Thyroid gland (tissue), 4 donors: Measurements from ENCODE around the gene SALL4. TPM values are rescaled to one million over a fixed set of nuclear protein-coding genes. Genes with fewer than 3 reads are reported as not detected.
A peak's percentile ranks its signal among the peaks of the same experiment; 100 is the strongest.

ENCODE experiments used
- DNase-seq, 2 donors: peaks; one replicate each; pipeline ENCODE4 v3.0.0-alpha.2; 2019
- H3K27ac ChIP-seq, 3 donors: fragments of 200-600 bp; sonication (generic); 1 replicate in 2 of 3; 2 replicates in 1 of 3; pipeline ENCODE4 v1.5.1; 2016 to 2019; ENCODE audit warnings: mild to moderate bottlenecking in 1 of 3, moderate library complexity in 1 of 3
- H3K27me3 ChIP-seq: fragments of 200-600 bp; sonication (generic); one replicate; pipeline ENCODE4 v1.5.1; 2019
- H3K36me3 ChIP-seq, 2 donors: fragments of 200-600 bp; sonication (generic); one replicate each; pipeline ENCODE4 v1.5.1; 2016 to 2019
- H3K4me1 ChIP-seq, 2 donors: fragments of 200-600 bp; sonication (generic); one replicate each; pipeline ENCODE4 v1.5.1; 2017 to 2019
- H3K4me3 ChIP-seq, 3 donors: fragments of 200-600 bp; sonication (generic); replicated peaks in 1 of 3; 1 replicate in 2 of 3; 2 replicates in 1 of 3; pipeline ENCODE4 v1.5.1; 2016; ENCODE audit warnings: mild to moderate bottlenecking in 1 of 3
- H3K9me3 ChIP-seq: fragments of 200-600 bp; sonication (generic); one replicate; pipeline ENCODE4 v1.5.1; 2017
- POLR2A ChIP-seq, 2 donors: fragments of 450-650 bp; IDR thresholded peaks; one replicate each; pipeline ENCODE4 v1.6.1; 2017; ENCODE audit warnings: antibody characterized with exemption in 2 of 2, mild to moderate bottlenecking in 2 of 2, moderate library complexity in 1 of 2
- WGBS, 2 donors: methylation state at CpG; one replicate each; pipeline ENCODE4 v1.1.5; 2017; 5-methylcytosine and 5-hydroxymethylcytosine counted together
- intact Hi-C: fragments of 100-400 bp; cut with DNase I; formaldehyde crosslinking; loops from one replicate; pipeline ENCODE4 v1.15.1; 2023
- total RNA-seq, 4 donors: library from RNA; depleted of rRNA; stranded (reverse); fragments of >200 nt; gene quantifications; one replicate each; pipeline ENCODE4 v1.2.3, GENCODE V29; 2016
- TF ChIP-seq, protein P1 (sequence below), 6 experiments: fragments of 200-600 bp in 3 of 6; fragments of 450-650 bp in 3 of 6; sonication (generic) in 3 of 6; IDR thresholded peaks; one replicate each; pipeline ENCODE4 v1.5.1; 2016 to 2019; ENCODE audit warnings: antibody characterized with exemption in 6 of 6, mild to moderate bottlenecking in 2 of 6, inconsistent platforms in 1 of 6, moderate library complexity in 1 of 6

SALL4 gene
- total RNA-seq, 4 donors from 2014 or later = 3.1 to 13.6 (median 6.7) TPM

DNA sequence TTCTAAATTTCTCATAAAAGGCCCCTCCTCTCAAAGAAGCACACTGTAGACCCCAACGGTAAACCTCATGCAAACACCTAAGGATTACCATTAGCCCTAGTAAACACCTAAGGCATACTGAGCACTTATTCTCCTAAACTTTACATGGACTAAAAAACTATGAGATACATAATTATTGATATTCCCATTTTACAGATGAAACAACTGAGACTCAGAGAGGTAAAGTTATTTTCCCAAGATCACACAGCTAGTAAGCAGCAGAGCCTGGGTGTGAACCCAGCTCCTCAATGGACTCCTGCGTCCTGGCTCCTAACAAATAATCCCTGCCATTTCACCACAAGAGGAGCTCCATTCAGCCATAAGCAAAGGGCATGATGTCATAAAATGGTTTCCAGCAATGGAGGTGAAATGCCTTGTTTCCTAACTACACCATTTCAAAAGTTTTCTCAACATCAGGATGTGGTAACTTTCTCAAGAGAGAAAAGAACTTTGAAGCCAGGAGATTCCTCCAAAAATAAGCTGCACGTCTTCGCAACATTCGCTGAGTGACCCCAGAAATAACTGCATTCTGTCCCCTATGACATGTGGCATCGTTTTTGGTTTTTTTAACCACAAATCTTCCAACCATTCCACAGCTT lies 38.2 kb downstream of the SALL4 start:
- H3K36me3 ChIP-seq = no peaks in the 10 kb centered on the region
- H3K27me3 ChIP-seq = no peaks in the 10 kb centered on the region
- TF ChIP-seq POLR2A (IDR thresholded peaks at IDR 0.05) = no peak
- TF ChIP-seq, protein P1, sequence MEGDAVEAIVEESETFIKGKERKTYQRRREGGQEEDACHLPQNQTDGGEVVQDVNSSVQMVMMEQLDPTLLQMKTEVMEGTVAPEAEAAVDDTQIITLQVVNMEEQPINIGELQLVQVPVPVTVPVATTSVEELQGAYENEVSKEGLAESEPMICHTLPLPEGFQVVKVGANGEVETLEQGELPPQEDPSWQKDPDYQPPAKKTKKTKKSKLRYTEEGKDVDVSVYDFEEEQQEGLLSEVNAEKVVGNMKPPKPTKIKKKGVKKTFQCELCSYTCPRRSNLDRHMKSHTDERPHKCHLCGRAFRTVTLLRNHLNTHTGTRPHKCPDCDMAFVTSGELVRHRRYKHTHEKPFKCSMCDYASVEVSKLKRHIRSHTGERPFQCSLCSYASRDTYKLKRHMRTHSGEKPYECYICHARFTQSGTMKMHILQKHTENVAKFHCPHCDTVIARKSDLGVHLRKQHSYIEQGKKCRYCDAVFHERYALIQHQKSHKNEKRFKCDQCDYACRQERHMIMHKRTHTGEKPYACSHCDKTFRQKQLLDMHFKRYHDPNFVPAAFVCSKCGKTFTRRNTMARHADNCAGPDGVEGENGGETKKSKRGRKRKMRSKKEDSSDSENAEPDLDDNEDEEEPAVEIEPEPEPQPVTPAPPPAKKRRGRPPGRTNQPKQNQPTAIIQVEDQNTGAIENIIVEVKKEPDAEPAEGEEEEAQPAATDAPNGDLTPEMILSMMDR (IDR thresholded peaks at IDR 0.05) = no peak
- no peak overlapping the region for H3K27ac ChIP-seq
- H3K4me3 ChIP-seq = no peak overlapping the region
- no peak for DNase-seq
- 85 to 89% methylated on average over 6 of the region's 6 CpGs for WGBS, 2 donors
- peaks cover 4 to 5% of the 10 kb centered on the region in 2 donors for H3K4me1 ChIP-seq
- no peaks in the 10 kb centered on the region for H3K9me3 ChIP-seq
- intact Hi-C loops = no loop called here

GRCh38 chr20:51760905-51761546 lies 41.3 kb downstream of the SALL4 start:
- Histone ChIP-seq H3K36me3 (no peaks in the 10 kb centered on the region), H3K27ac (peak overlapping the region in 1 of 3 donors; percentile 16), H3K4me3 (no peak overlapping the region), H3K27me3 (no peaks in the 10 kb centered on the region), H3K4me1 (peaks cover 8 to 18% of the 10 kb centered on the region in 2 donors), H3K9me3 (no peaks in the 10 kb centered on the region)
- DNase-seq = no peak
- WGBS, 2 donors = 64 to 86% methylated on average over 13 of the region's 14 CpGs
- intact Hi-C loops = no loop called here
- TF ChIP-seq, protein P1 (IDR thresholded peaks at IDR 0.05) = no peak
- TF ChIP-seq POLR2A (IDR thresholded peaks at IDR 0.05) = no peak

DNA sequence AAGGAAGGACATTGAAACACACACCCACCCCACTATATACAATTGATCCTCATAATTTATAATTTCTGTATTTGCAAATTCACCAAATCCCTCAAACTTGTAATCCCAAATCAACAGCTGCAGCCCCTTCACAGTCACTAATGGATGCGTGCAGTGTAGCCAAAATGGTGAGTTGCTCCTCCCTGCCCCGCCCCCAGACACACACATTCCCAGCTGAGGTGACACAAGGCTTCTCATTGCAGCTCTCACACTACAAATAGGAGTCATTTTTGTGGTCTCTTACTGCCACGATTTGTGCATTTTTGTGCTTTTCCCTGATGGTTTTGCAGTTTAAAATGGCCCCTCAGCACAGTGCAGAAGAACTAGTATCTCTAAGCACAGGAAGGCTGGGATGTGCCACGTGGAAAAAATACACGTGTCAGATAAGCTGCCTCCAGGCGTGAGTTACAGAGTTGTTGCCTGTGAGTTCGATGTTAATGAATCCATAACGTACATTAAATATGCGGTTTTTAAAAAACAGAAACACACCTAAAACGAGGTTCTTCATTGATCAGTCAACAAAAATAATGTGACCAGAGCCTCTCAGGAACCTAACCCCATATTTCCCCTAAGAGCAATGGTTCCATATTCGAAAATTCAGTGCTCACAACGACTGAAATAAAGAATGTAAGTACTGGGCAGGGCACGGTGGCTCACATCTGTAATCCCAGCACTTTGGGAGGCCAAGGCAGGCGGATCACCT lies 42.4 kb downstream of the SALL4 start:
- 90 to 95% methylated on average over 14 of the region's 14 CpGs for WGBS, 2 donors
- no peak overlapping the region for H3K4me3 ChIP-seq
- no peak for DNase-seq
- H3K4me1 ChIP-seq = peaks cover 8 to 18% of the 10 kb centered on the region in 2 donors
- H3K36me3 ChIP-seq = no peaks in the 10 kb centered on the region
- H3K27ac ChIP-seq = no peak overlapping the region
- no peaks in the 10 kb centered on the region for H3K27me3 ChIP-seq
- intact Hi-C loops = no loop called here
- no peaks in the 10 kb centered on the region for H3K9me3 ChIP-seq
- TF ChIP-seq, protein P1 (IDR thresholded peaks at IDR 0.05) = no peak
- no peak for TF ChIP-seq POLR2A (IDR thresholded peaks at IDR 0.05)

- 74 to 77% methylated on average over 9 to 12 of the region's 12 CpGs for WGBS, 2 donors
- no peaks in the 10 kb centered on the region for H3K9me3 ChIP-seq
- H3K36me3 ChIP-seq = no peaks in the 10 kb centered on the region
- H3K4me3 ChIP-seq = no peak overlapping the region
- intact Hi-C loops = no loop called here
- H3K27me3 ChIP-seq = no peaks in the 10 kb centered on the region
- peak overlapping the region in 1 of 3 donors; percentile 28 for H3K27ac ChIP-seq
- TF ChIP-seq, protein P1 (IDR thresholded peaks at IDR 0.05) = no peak
- no peak for TF ChIP-seq POLR2A (IDR thresholded peaks at IDR 0.05)
- peaks cover 8 to 18% of the 10 kb centered on the region in 2 donors for H3K4me1 ChIP-seq
- peak; percentile 68 to 72 for DNase-seq
Measured at GRCh38 chr20:51758978-51759544, 43.3 kb downstream of the SALL4 start.
